Right lobe of liver (tissue), 6 donors: ENCODE results near the gene RIMS1. TPM values are rescaled to one million over a fixed set of nuclear protein-coding genes. Genes with fewer than 3 reads are reported as not detected.

Experiments used
- ATAC-seq, 4 donors: fragments of 200-7000 bp; cut with Tn5 transposase; one replicate each; pipeline ENCODE4 v1.9.1; 2020; ENCODE audit warnings: mild to moderate bottlenecking in 4 of 4, moderate library complexity in 4 of 4
- DNase-seq, 3 donors: peaks; one replicate each; pipeline ENCODE4 v3.0.0-alpha.2; 2020
- H3K27ac ChIP-seq, 3 donors: fragments of 200-600 bp; one replicate each; pipeline ENCODE4 v1.8.0; 2022
- H3K27me3 ChIP-seq, 2 donors: fragments of 200-600 bp; one replicate each; pipeline ENCODE4 v1.8.0; 2022
- H3K36me3 ChIP-seq, 4 donors: fragments of 200-600 bp; sonication (generic) in 1 of 4; one replicate each; pipeline versions ENCODE4 v1.5.1 to v1.8.0; 2017 to 2022; ENCODE audit warnings: control low read depth in 1 of 4
- H3K4me1 ChIP-seq, 4 donors: fragments of 200-600 bp; sonication (generic) in 1 of 4; one replicate each; pipeline versions ENCODE4 v1.5.1 to v1.8.0; 2017 to 2022; ENCODE audit warnings: control low read depth in 1 of 4
- H3K4me3 ChIP-seq, 3 donors: fragments of 200-600 bp; one replicate each; pipeline ENCODE4 v1.8.0; 2022
- H3K9me3 ChIP-seq, 4 donors: fragments of 200-600 bp; sonication (generic) in 1 of 4; one replicate each; pipeline versions ENCODE4 v1.5.1 to v1.8.0; 2017 to 2022; ENCODE audit warnings: control low read depth in 1 of 4
- CTCF ChIP-seq, 4 donors: fragments of 200-600 bp in 3 of 4; fragments of 450-650 bp in 1 of 4; IDR thresholded peaks; one replicate each; pipeline versions ENCODE4 v1.5.1 to v1.8.0; 2016 to 2022; ENCODE audit warnings: antibody characterized with exemption in 4 of 4, mild to moderate bottlenecking in 2 of 4
- POLR2A ChIP-seq: fragments of 450-650 bp; IDR thresholded peaks from one replicate; pipeline ENCODE4 v1.6.1; 2017; ENCODE audit warnings: antibody characterized with exemption, mild to moderate bottlenecking
- WGBS: methylation state at CpG from one replicate; pipeline ENCODE4 v1.1.6; 2018; ENCODE audit warnings: low coverage, low lambda C conversion rate; ENCODE audit not compliant: insufficient coverage; ENCODE audit errors: missing lambda C conversion rate; 5-methylcytosine and 5-hydroxymethylcytosine counted together
- intact Hi-C, 2 donors: fragments of 100-400 bp; cut with DNase I; formaldehyde crosslinking; loops; one replicate each; pipeline versions ENCODE4 v1.11.2 to v1.14.1; 2022
- total RNA-seq, 6 experiments: library from RNA; depleted of rRNA in 2 of 6; stranded (reverse); fragments of >200 nt in 2 of 6; fragmentation: NEBNext Ultra II Directional in 3 of 6; extraction: Animal tissue kit (Norgen Biotek cat#: 25700) in 3 of 6; gene quantifications; one replicate each; pipeline versions ENCODE4 v1.1.0 to v1.2.4, GENCODE V29; 2016 to 2023
- donor health status: DM: no; HTN: yes; CAD: no.
- donor health status: DM: no; HTN: no; CAD: no.
- donor health status: DM: no; HTN: no; CAD: no.
- donor health status: DM: no; HTN: yes; CAD: no.
- donor health status: DM: no; HTN: yes; CAD: no.

Gene RIMS1
- total RNA-seq, 6 experiments from 2014 or later = 0.09 to 0.69 TPM; not detected in 4

DNA sequence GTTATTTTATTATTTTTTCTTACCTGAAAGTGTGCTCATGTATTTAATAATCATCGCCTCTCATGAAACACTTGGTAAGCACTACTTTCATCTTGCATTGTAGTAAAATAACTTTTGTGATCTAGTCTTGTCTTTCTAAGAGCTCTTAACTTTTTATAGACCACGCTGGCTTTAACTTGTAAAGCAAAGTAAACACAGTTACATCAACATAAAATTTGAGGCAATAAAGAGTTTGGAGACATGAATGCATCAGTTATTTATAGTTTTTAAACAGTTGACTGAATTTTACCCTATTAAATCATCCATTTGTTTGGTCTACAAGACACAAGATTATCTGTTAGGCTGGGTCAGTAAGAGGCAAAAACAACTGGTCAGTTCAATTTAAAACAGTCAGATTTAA lies 517.1 kb downstream of the RIMS1 start:
- no peak for DNase-seq
- TF ChIP-seq POLR2A (no peak), CTCF (IDR thresholded peaks at IDR 0.05) (no peak)
- WGBS = 68% methylated on average over 2 of the region's 2 CpGs
- no peaks in the 10 kb centered on the region for H3K36me3 ChIP-seq
- no peaks in the 10 kb centered on the region for H3K4me1 ChIP-seq
- H3K9me3 ChIP-seq = no peaks in the 10 kb centered on the region
- no peak overlapping the region for H3K4me3 ChIP-seq
- ATAC-seq = no peak
- intact Hi-C loops = no loop called here
- H3K27me3 ChIP-seq = no peaks in the 10 kb centered on the region
- H3K27ac ChIP-seq = no peak overlapping the region

- Histone ChIP-seq H3K4me3 (no peak overlapping the region), H3K36me3 (no peaks in the 10 kb centered on the region), H3K27ac (no peak overlapping the region), H3K27me3 (no peaks in the 10 kb centered on the region), H3K9me3 (no peaks in the 10 kb centered on the region), H3K4me1 (no peaks in the 10 kb centered on the region)
- WGBS = 39% methylated on average over 2 of the region's 2 CpGs
- no peak for TF ChIP-seq CTCF (IDR thresholded peaks at IDR 0.05)
- TF ChIP-seq POLR2A = no peak
- intact Hi-C loops = no loop called here
- ATAC-seq (no peak), DNase-seq (no peak)
Measured at GRCh38 chr6:72406517-72406916, 520.2 kb downstream of the RIMS1 start.

GRCh38 chr6:72410769-72411168 lies 524.4 kb downstream of the RIMS1 start:
- 63% methylated on average over 6 of the region's 6 CpGs for WGBS
- Histone ChIP-seq H3K9me3 (no peaks in the 10 kb centered on the region), H3K36me3 (no peaks in the 10 kb centered on the region), H3K4me3 (no peak overlapping the region), H3K27ac (no peak overlapping the region), H3K27me3 (no peaks in the 10 kb centered on the region), H3K4me1 (peaks cover 0 to 4% (median 0%) of the 10 kb centered on the region in 4 donors)
- ATAC-seq (no peak), DNase-seq (no peak)
- intact Hi-C loops = no loop called here
- no peak for TF ChIP-seq POLR2A
- no peak for TF ChIP-seq CTCF (IDR thresholded peaks at IDR 0.05)

DNA sequence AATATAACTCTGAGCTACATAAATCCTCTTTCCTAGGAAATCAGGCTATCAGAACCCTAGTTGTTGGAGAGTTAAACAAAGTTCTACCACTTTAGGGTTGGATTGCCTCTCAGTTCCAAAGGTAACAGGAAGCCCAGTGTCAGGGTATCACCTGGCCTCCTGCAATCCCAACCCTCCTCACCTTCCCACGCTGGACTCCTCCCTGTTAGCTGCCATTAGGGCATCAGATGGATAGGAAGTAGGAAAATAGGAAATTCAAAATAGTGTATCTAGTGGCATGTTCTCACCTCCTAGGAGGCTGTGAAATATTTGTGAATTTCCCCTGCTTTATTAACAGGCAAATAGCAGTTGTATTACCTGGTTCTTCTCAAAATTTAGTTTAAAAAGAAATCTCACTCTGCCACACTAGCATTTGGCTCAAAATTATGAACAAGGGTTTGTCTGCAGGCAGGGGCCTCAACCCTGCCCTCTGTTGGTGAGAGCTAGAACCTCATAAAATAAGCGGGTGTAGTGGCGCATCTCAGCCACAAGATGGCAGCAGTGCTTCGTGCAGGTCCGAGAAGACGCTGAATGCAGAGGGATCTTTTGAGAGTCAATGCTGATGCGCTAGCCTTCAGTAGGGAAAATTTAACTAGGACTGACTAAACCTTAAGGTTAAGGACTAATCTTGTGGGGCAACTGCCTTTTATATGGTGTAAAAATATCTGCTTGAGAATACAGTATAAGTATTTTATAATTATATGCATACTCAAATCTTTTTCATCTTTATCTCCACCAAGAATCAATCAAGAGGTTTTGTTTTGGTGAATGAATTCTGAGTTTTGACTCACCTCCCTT lies 525.7 kb downstream of the RIMS1 start:
- H3K9me3 ChIP-seq = no peaks in the 10 kb centered on the region
- H3K27me3 ChIP-seq = no peaks in the 10 kb centered on the region
- intact Hi-C loops = no loop called here
- H3K36me3 ChIP-seq = no peaks in the 10 kb centered on the region
- no peak overlapping the region for H3K27ac ChIP-seq
- ATAC-seq (peak; percentile 96 to 99 (median 96)), DNase-seq (peak; percentile 60 to 72 (median 68))
- peak; percentile 99 to 100 (median 100) for TF ChIP-seq CTCF (IDR thresholded peaks at IDR 0.05)
- no peak for TF ChIP-seq POLR2A
- no peak overlapping the region for H3K4me3 ChIP-seq
- peaks cover 0 to 4% (median 0%) of the 10 kb centered on the region in 4 donors for H3K4me1 ChIP-seq
- 2% methylated on average over 7 of the region's 7 CpGs for WGBS
